ENCODE data around the gene ASB1. TPM values are rescaled to one million over a fixed set of nuclear protein-coding genes. Genes with fewer than 3 reads are reported as not detected.

Gene ASB1
- total RNA-seq, 1 experiment from 2014 or later: 46.0 TPM

GRCh38 chr2:238379096-238379810, 47.5 kb upstream of the ASB1 start:
- H4K20me1 ChIP-seq (ENCODE audit: control insufficient read depth, insufficient read depth, insufficient read length): no peaks in the 10 kb centered on the region
- Mint-ChIP-seq H3K4me1 (peaks cover 12 to 27% of the 10 kb centered on the region in 2 experiments), H3K4me3 (no peak overlapping the region), H3K9me3 (peaks cover 2 to 7% of the 10 kb centered on the region in 2 experiments; a peak in 2 of 5 replicates), H3K27ac (peak overlapping the region in 1 of 3 experiments; percentile 78; a peak in 2 of 7 replicates), H3K36me3 (ENCODE audit: insufficient read depth in 1 of 3, low read depth in 3 of 3) (peaks cover 15 to 25% (median 24%) of the 10 kb centered on the region in 3 experiments; a peak in 6 of 7 replicates), H3K27me3 (ENCODE audit: low read depth) (no peaks in the 10 kb centered on the region; the same call in 1 of the 2 replicates)
- no peak overlapping the region for H3K4ac ChIP-seq (ENCODE audit: low read depth, low read length)
- no peak overlapping the region for H4K8ac ChIP-seq (replicated peaks; ENCODE audit: insufficient read length, low read depth, low read length)
- H2BK12ac ChIP-seq (ENCODE audit: insufficient read length, low read depth, low read length): no peak overlapping the region
- no peak overlapping the region for H4K91ac ChIP-seq (ENCODE audit: insufficient read length, low read depth, low read length)
- no CpG with 5 or more reads among the region's 15 CpGs for WGBS (ENCODE audit: extremely low coverage, insufficient read length, low lambda C conversion rate)
- no peaks in the 10 kb centered on the region for H3K79me2 ChIP-seq (ENCODE audit: insufficient read depth, low read length)
- no peak overlapping the region for H3K23ac ChIP-seq (ENCODE audit: insufficient read length, low read depth, low read length)
- no peak overlapping the region for H3K56ac ChIP-seq (ENCODE audit: insufficient read length, low read depth, low read length)
- no peak overlapping the region for H4K5ac ChIP-seq (ENCODE audit: insufficient read length, low read depth, low read length)
- H3K9me3 ChIP-seq (ENCODE audit: control insufficient read depth, low read depth, low read length): no peaks in the 10 kb centered on the region
- H2AK5ac ChIP-seq (ENCODE audit: insufficient read length, low read length): no peak overlapping the region
- no peak overlapping the region for H2BK120ac ChIP-seq (ENCODE audit: low read depth, low read length, poor library complexity, severe bottlenecking)
- H2BK5ac ChIP-seq (ENCODE audit: insufficient read length, low read length): no peak overlapping the region
- H3K23me2 ChIP-seq (ENCODE audit: insufficient read length, low read depth, low read length, poor library complexity, severe bottlenecking): peaks cover 4% of the 10 kb centered on the region
- H2AFZ ChIP-seq (ENCODE audit: low read length): no peak overlapping the region
- H3K14ac ChIP-seq (ENCODE audit: insufficient read depth, low read length): no peak overlapping the region
- no peak overlapping the region for H3K9ac ChIP-seq (ENCODE audit: extremely low read depth, insufficient read length, low read length)
- DNase-seq: no peak
- no peak overlapping the region for H3K18ac ChIP-seq (ENCODE audit: insufficient read length, low read depth, low read length)
- peaks cover 8% of the 10 kb centered on the region; the same call in 1 of the 2 replicates for H3K4me1 ChIP-seq (ENCODE audit: insufficient read depth, low read length)
- H2BK20ac ChIP-seq (ENCODE audit: low read depth, low read length, poor library complexity, severe bottlenecking): no peak overlapping the region
- H2BK15ac ChIP-seq (ENCODE audit: low read depth, low read length): peak overlapping the region; percentile 7; the same call in 1 of the 2 replicates
- H3K4me2 ChIP-seq (ENCODE audit: insufficient read depth, insufficient read length, low read length): no peak overlapping the region
- no peak overlapping the region for H3K27ac ChIP-seq (ENCODE audit: insufficient read length, low read depth, low read length)
- no peak overlapping the region for H3T11ph ChIP-seq (ENCODE audit: low read length)
- no peaks in the 10 kb centered on the region for H3K27me3 ChIP-seq (ENCODE audit: insufficient read depth, low read length)
- no peak for TF ChIP-seq CTCF (conservative IDR thresholded peaks at IDR 0.05)
- H3K79me1 ChIP-seq (ENCODE audit: insufficient read depth, low read depth, low read length, poor library complexity, severe bottlenecking): no peaks in the 10 kb centered on the region
